ENCODE data around the gene DHRS7.
"Not testable (repeated sequence)": the region's sequence is repeated elsewhere in the genome, so short reads cannot be mapped to it uniquely, and the experiment has no call there.

Gene DHRS7

GRCh38 chr14:60134702-60135101 is 30.5 kb downstream of the DHRS7 start:
- 0 out of 2 replicates have a peak, but pooled peaks cover 3% of the 10 kb centered on the region for H3K36me3 ChIP-seq (ENCODE audit: insufficient read depth, low read length)
- H3K4me1 ChIP-seq (ENCODE audit: insufficient read depth, low read length), result no peaks in the 10 kb centered on the region
- no peaks in the 10 kb centered on the region for H3K9me3 ChIP-seq (ENCODE audit: control insufficient read depth, insufficient read depth, low read length)
- H3K9ac ChIP-seq (ENCODE audit: low read depth, low read length), result no peak overlapping the region

- H3K9ac ChIP-seq (ENCODE audit: low read depth, low read length), result no peak overlapping the region
- H3K36me3 ChIP-seq (ENCODE audit: insufficient read depth, low read length), result 0 out of 2 replicates have a peak, but pooled peaks cover 3% of the 10 kb centered on the region
- no peaks in the 10 kb centered on the region for H3K4me1 ChIP-seq (ENCODE audit: insufficient read depth, low read length)
- H3K9me3 ChIP-seq (ENCODE audit: control insufficient read depth, insufficient read depth, low read length), result no peaks in the 10 kb centered on the region
These were observed 31.7 kb downstream of the DHRS7 start for GRCh38 chr14:60133487-60133886.

GRCh38 chr14:60125918-60126317 is 39.3 kb downstream of the DHRS7 start:
- no peaks in the 10 kb centered on the region for H3K4me1 ChIP-seq (ENCODE audit: insufficient read depth, low read length)
- no peaks in the 10 kb centered on the region for H3K9me3 ChIP-seq (ENCODE audit: control insufficient read depth, insufficient read depth, low read length)
- H3K9ac ChIP-seq (ENCODE audit: low read depth, low read length), result no peak overlapping the region
- peaks cover 13% of the 10 kb centered on the region for H3K36me3 ChIP-seq (ENCODE audit: insufficient read depth, low read length)

GRCh38 chr14:60116181-60116580 is 49.0 kb downstream of the DHRS7 start:
- Histone ChIP-seq H3K36me3 (ENCODE audit: insufficient read depth, low read length) (no peaks in the 10 kb centered on the region; the same call in 1 of the 2 replicates), H3K9ac (ENCODE audit: low read depth, low read length) (no peak overlapping the region), H3K9me3 (ENCODE audit: control insufficient read depth, insufficient read depth, low read length) (no peaks in the 10 kb centered on the region), H3K4me1 (ENCODE audit: insufficient read depth, low read length) (no peaks in the 10 kb centered on the region)

GRCh38 chr14:60114881-60115280 is 50.3 kb downstream of the DHRS7 start:
- Histone ChIP-seq H3K36me3 (ENCODE audit: insufficient read depth, low read length) (peaks cover 2% of the 10 kb centered on the region; the same call in 1 of the 2 replicates), H3K9ac (ENCODE audit: low read depth, low read length) (no peak overlapping the region), H3K4me1 (ENCODE audit: insufficient read depth, low read length) (no peaks in the 10 kb centered on the region), H3K9me3 (ENCODE audit: control insufficient read depth, insufficient read depth, low read length) (no peaks in the 10 kb centered on the region)

- H3K9ac ChIP-seq (ENCODE audit: low read depth, low read length), result no peak overlapping the region
- H3K36me3 ChIP-seq (ENCODE audit: insufficient read depth, low read length), result peaks cover 3% of the 10 kb centered on the region; the same call in 1 of the 2 replicates
These were observed 53.5 kb downstream of the DHRS7 start for GRCh38 chr14:60111732-60112131.

GRCh38 chr14:60107477-60107876 is 57.7 kb downstream of the DHRS7 start:
- Histone ChIP-seq H3K9me3 (ENCODE audit: control insufficient read depth, insufficient read depth, low read length) (no peaks in the 10 kb centered on the region), H3K4me1 (ENCODE audit: insufficient read depth, low read length) (no peaks in the 10 kb centered on the region; the same call in 1 of the 2 replicates), H3K36me3 (ENCODE audit: insufficient read depth, low read length) (peaks cover 3% of the 10 kb centered on the region; the same call in 1 of the 2 replicates), H3K9ac (ENCODE audit: low read depth, low read length) (no peak overlapping the region)

More at GRCh38 chr14:60111732-60112131, 53.5 kb downstream of the DHRS7 start:
- Histone ChIP-seq H3K4me1 (ENCODE audit: insufficient read depth, low read length) (no peaks in the 10 kb centered on the region), H3K9me3 (ENCODE audit: control insufficient read depth, insufficient read depth, low read length) (no peaks in the 10 kb centered on the region)

- peaks cover 3% of the 10 kb centered on the region; the same call in 1 of the 2 replicates for H3K36me3 ChIP-seq (ENCODE audit: insufficient read depth, low read length)
- H3K9me3 ChIP-seq (ENCODE audit: control insufficient read depth, insufficient read depth, low read length), result no peaks in the 10 kb centered on the region
- no peaks in the 10 kb centered on the region; the same call in 1 of the 2 replicates for H3K4me1 ChIP-seq (ENCODE audit: insufficient read depth, low read length)
- no peak overlapping the region for H3K9ac ChIP-seq (ENCODE audit: low read depth, low read length)
These were observed 58.9 kb downstream of the DHRS7 start for GRCh38 chr14:60106339-60106738.

- H3K9me3 ChIP-seq (ENCODE audit: control insufficient read depth, insufficient read depth, low read length), result no peaks in the 10 kb centered on the region
- no peaks in the 10 kb centered on the region for H3K36me3 ChIP-seq (ENCODE audit: insufficient read depth, low read length)
- H3K9ac ChIP-seq (ENCODE audit: low read depth, low read length), result no peak overlapping the region
- H3K4me1 ChIP-seq (ENCODE audit: insufficient read depth, low read length), result no peaks in the 10 kb centered on the region; the same call in 1 of the 2 replicates
These were observed 62.8 kb downstream of the DHRS7 start for GRCh38 chr14:60102389-60102788.

GRCh38 chr14:60101786-60102185 is 63.4 kb downstream of the DHRS7 start:
- Histone ChIP-seq H3K4me1 (ENCODE audit: insufficient read depth, low read length) (no peaks in the 10 kb centered on the region; the same call in 1 of the 2 replicates), H3K36me3 (ENCODE audit: insufficient read depth, low read length) (no peaks in the 10 kb centered on the region), H3K9ac (ENCODE audit: low read depth, low read length) (no peak overlapping the region), H3K9me3 (ENCODE audit: control insufficient read depth, insufficient read depth, low read length) (no peaks in the 10 kb centered on the region)

GRCh38 chr14:60099855-60100254 is 65.3 kb downstream of the DHRS7 start:
- H3K4me1 ChIP-seq (ENCODE audit: insufficient read depth, low read length); H3K36me3 ChIP-seq (ENCODE audit: insufficient read depth, low read length); H3K9me3 ChIP-seq (ENCODE audit: control insufficient read depth, insufficient read depth, low read length); H3K9ac ChIP-seq (ENCODE audit: low read depth, low read length): not testable (repeated sequence)

GRCh38 chr14:60097974-60098373 is 67.2 kb downstream of the DHRS7 start:
- H3K9me3 ChIP-seq (ENCODE audit: control insufficient read depth, insufficient read depth, low read length), result no peaks in the 10 kb centered on the region
- H3K4me1 ChIP-seq (ENCODE audit: insufficient read depth, low read length), result peaks cover 10% of the 10 kb centered on the region
- H3K9ac ChIP-seq (ENCODE audit: low read depth, low read length), result no peak overlapping the region
- H3K36me3 ChIP-seq (ENCODE audit: insufficient read depth, low read length), result no peaks in the 10 kb centered on the region

GRCh38 chr14:60095781-60096450 is 69.3 kb downstream of the DHRS7 start:
- H3K9ac ChIP-seq (ENCODE audit: low read depth, low read length), result no peak overlapping the region
- H3K36me3 ChIP-seq (ENCODE audit: insufficient read depth, low read length), result no peaks in the 10 kb centered on the region
- no peaks in the 10 kb centered on the region for H3K9me3 ChIP-seq (ENCODE audit: control insufficient read depth, insufficient read depth, low read length)
- H3K4me1 ChIP-seq (ENCODE audit: insufficient read depth, low read length), result peaks cover 10% of the 10 kb centered on the region; the same call in 1 of the 2 replicates

GRCh38 chr14:60095231-60095630 is 70.0 kb downstream of the DHRS7 start:
- Histone ChIP-seq H3K4me1 (ENCODE audit: insufficient read depth, low read length) (peaks cover 10% of the 10 kb centered on the region; the same call in 1 of the 2 replicates), H3K36me3 (ENCODE audit: insufficient read depth, low read length) (no peaks in the 10 kb centered on the region), H3K9ac (ENCODE audit: low read depth, low read length) (no peak overlapping the region), H3K9me3 (ENCODE audit: control insufficient read depth, insufficient read depth, low read length) (no peaks in the 10 kb centered on the region)

GRCh38 chr14:60094306-60094897 is 70.8 kb downstream of the DHRS7 start:
- Histone ChIP-seq H3K9me3 (ENCODE audit: control insufficient read depth, insufficient read depth, low read length) (no peaks in the 10 kb centered on the region), H3K36me3 (ENCODE audit: insufficient read depth, low read length) (no peaks in the 10 kb centered on the region), H3K9ac (ENCODE audit: low read depth, low read length) (peak overlapping the region; percentile 39; the same call in 1 of the 2 replicates), H3K4me1 (ENCODE audit: insufficient read depth, low read length) (peaks cover 10% of the 10 kb centered on the region; the same call in 1 of the 2 replicates)
